H1 (cell line): ENCODE data around the gene CPXCR1. TPM values are rescaled to one million over a fixed set of nuclear protein-coding genes. Genes with fewer than 3 reads are reported as not detected.

Experiments used
- BACH1 ChIP-seq: IDR thresholded peaks from 2 replicates; pipeline ENCODE4 v1.6.1; 2012; ENCODE audit warnings: low read length, improper control_type of control experiment
- BCL11A ChIP-seq, 2 experiments: IDR thresholded peaks; one replicate each; pipeline ENCODE4 v1.6.1; 2011; ENCODE audit warnings: low read depth in 2 of 2, low read length in 2 of 2, mild to moderate bottlenecking in 2 of 2
- CHD7 ChIP-seq: fragments of 300-600 bp; sonication (generic); IDR thresholded peaks from 2 replicates; pipeline ENCODE4 v1.7.1; 2012; ENCODE audit warnings: low read length, moderate library complexity, mild to moderate bottlenecking, inconsistent platforms; ENCODE audit not compliant: insufficient replicate concordance
- E2F6 ChIP-seq: IDR thresholded peaks from 2 replicates; pipeline ENCODE4 v1.6.1; 2012; ENCODE audit warnings: inconsistent platforms
- GTF2F1 ChIP-seq: IDR thresholded peaks from 2 replicates; pipeline ENCODE4 v1.6.1; 2012; ENCODE audit warnings: low read depth, low read length, improper control_type of control experiment, borderline replicate concordance
- NANOG ChIP-seq: IDR thresholded peaks from 2 replicates; pipeline ENCODE4 v1.6.1; 2011; ENCODE audit warnings: low read length, low read depth, mild to moderate bottlenecking, inconsistent platforms; ENCODE audit not compliant: insufficient read depth, poor library complexity, severe bottlenecking
- POU5F1 ChIP-seq: IDR thresholded peaks from 2 replicates; pipeline ENCODE4 v1.6.1; 2011; ENCODE audit warnings: low read depth, mild to moderate bottlenecking, low read length, moderate library complexity
- SAP30 ChIP-seq: fragments of 300-600 bp; sonication (generic); IDR thresholded peaks from 2 replicates; pipeline ENCODE4 v1.7.1; 2012; ENCODE audit warnings: low read length, moderate library complexity, mild to moderate bottlenecking, inconsistent platforms; ENCODE audit not compliant: insufficient read depth, insufficient replicate concordance
- SIX5 ChIP-seq: IDR thresholded peaks from 2 replicates; pipeline ENCODE4 v1.6.1; 2011; ENCODE audit warnings: mild to moderate bottlenecking, low read depth, low read length
- TAF7 ChIP-seq: optimal IDR thresholded peaks from 2 replicates; pipeline ENCODE3; 2011; ENCODE audit warnings: low read depth, mild to moderate bottlenecking, inconsistent platforms, low read length, moderate library complexity, borderline replicate concordance
- YY1 ChIP-seq: IDR thresholded peaks from 2 replicates; pipeline ENCODE4 v1.6.1; 2011; ENCODE audit warnings: low read depth, mild to moderate bottlenecking, low read length
- polyA plus RNA-seq, 7 experiments: library from polyadenylated mRNA; depleted of rRNA in 3 of 7; stranded (reverse) in 5 of 7; unstranded in 2 of 7; fragments of >200 nt in 5 of 7; fragments of 200-250 nt in 2 of 7; gene quantifications; 1 replicate in 5 of 7; 2 replicates in 1 of 7; 4 replicates in 1 of 7; pipeline versions ENCODE4 v1.2.1 to v1.2.3, GENCODE V29; 2011 to 2013; ENCODE audit warnings: missing spikeins in 2 of 7, mixed read lengths in 2 of 7
- total RNA-seq: library from RNA; stranded (reverse); fragmentation: NEBNext Ultra II Directional; extraction: Animal tissue kit (Norgen Biotek cat#: 25700); gene quantifications from 2 replicates; pipeline ENCODE4 v1.2.1, GENCODE V29; 2021

The CPXCR1 gene
- total and polyA plus RNA-seq, 2 of the 8 experiments (the other 6 are each of a cell fraction or from before 2014, with no cell fraction given): not detected

- TF ChIP-seq CHD7: no peak
- no peak for TF ChIP-seq GTF2F1
- TF ChIP-seq YY1: no peak
- no peak for TF ChIP-seq SIX5
- TF ChIP-seq E2F6: no peak
- no peak for TF ChIP-seq NANOG
- no peak for TF ChIP-seq BCL11A (IDR thresholded peaks at IDR 0.05; ENCODE audit: low read depth in 2 of 2, low read length in 2 of 2)
- TF ChIP-seq SAP30: no peak
- no peak for TF ChIP-seq BACH1
- no peak for TF ChIP-seq POU5F1
- TF ChIP-seq TAF7: no peak
Observed at GRCh38 chrX:88746925-88747324, at the start of gene CPXCR1 (continued).
